PC-9 (cell line): ENCODE measurements around the gene FAM229A.

Source experiments
- CTCF ChIP-seq: fragments of 200-600 bp; sonication (generic); conservative IDR thresholded peaks from 2 replicates; pipeline ENCODE4 v1.6.1; 2017; ENCODE audit warnings: mixed run types, antibody characterized with exemption, mild to moderate bottlenecking, moderate library complexity
- EZH2 ChIP-seq: fragments of 200-600 bp; sonication (generic); IDR thresholded peaks from 2 replicates; pipeline ENCODE4 v1.8.0; 2017; ENCODE audit warnings: antibody characterized with exemption, low read depth

- TF ChIP-seq CTCF (no peak), EZH2 (no peak)
Measured at GRCh38 chr1:32353431-32353830, 8.9 kb downstream of the FAM229A start.
